B cell (primary cell): Measurements from ENCODE around the gene HCK. TPM values are rescaled to one million over a fixed set of nuclear protein-coding genes. Genes with fewer than 3 reads are reported as not detected.

ENCODE experiments used
- ATAC-seq: fragments of 200-7000 bp; cut with Tn5 transposase; one replicate; pipeline ENCODE4 v1.10.0; 2021; ENCODE audit warnings: low read depth, mild to moderate bottlenecking, moderate number of reproducible peaks, moderate library complexity
- CTCF ChIA-PET: fragments of 350-600 bp; sonication (Branson Sonifier 250); formaldehyde crosslinking; loops from one replicate; lab custom pipeline; 2021; ENCODE audit warnings: antibody characterized with exemption, inconsistent platforms; lab: Charles Lee
- POLR2A ChIA-PET: fragments of 350-600 bp; sonication (Branson Sonifier 250); formaldehyde crosslinking; loops from one replicate; lab custom pipeline; 2021; ENCODE audit warnings: antibody characterized with exemption; lab: Charles Lee
- DNase-seq: peaks from one replicate; pipeline ENCODE4 v3.0.0; 2013
- H2AFZ ChIP-seq: 2 replicates; pipeline ENCODE4 v1.6.1; 2012; ENCODE audit warnings: mild to moderate bottlenecking, low read depth, low read length; ENCODE audit not compliant: insufficient read depth, poor library complexity, severe bottlenecking
- H3K27ac ChIP-seq, 2 donors: 1 replicate in 1 of 2; 2 replicates in 1 of 2; pipeline ENCODE4 v1.5.1; 2012 to 2013; ENCODE audit warnings: low read length in 2 of 2, mild to moderate bottlenecking in 2 of 2, moderate library complexity in 1 of 2
- H3K27me3 ChIP-seq, 4 experiments: fragments of 200-600 bp in 1 of 4; sonication (generic) in 1 of 4; replicated peaks in 1 of 4; 1 replicate in 2 of 4; 2 replicates in 2 of 4; pipeline versions ENCODE4 v1.6.1 to v1.7.0; 2013 to 2016; ENCODE audit warnings: low read length in 3 of 4, mild to moderate bottlenecking in 2 of 4, mixed read lengths in 1 of 4, moderate library complexity in 1 of 4; ENCODE audit not compliant: insufficient read depth in 4 of 4, control insufficient read depth in 3 of 4; ENCODE audit errors: control extremely low read depth in 1 of 4
- H3K36me3 ChIP-seq, 2 experiments: replicated peaks in 1 of 2; 1 replicate in 1 of 2; 2 replicates in 1 of 2; pipeline versions ENCODE4 v1.6.1 to v1.7.1; 2013; ENCODE audit warnings: low read length in 1 of 2; ENCODE audit not compliant: insufficient read depth in 2 of 2, control insufficient read depth in 1 of 2; ENCODE audit errors: control extremely low read depth in 1 of 2, extremely low read depth in 1 of 2
- H3K4me1 ChIP-seq, 2 donors: fragments of 200-600 bp in 1 of 2; sonication (generic) in 1 of 2; 1 replicate in 1 of 2; 2 replicates in 1 of 2; pipeline versions ENCODE4 v1.5.1 to v1.6.1; 2013 to 2017; ENCODE audit warnings: low read length in 2 of 2; ENCODE audit not compliant: control insufficient read depth in 2 of 2, insufficient read depth in 2 of 2
- H3K4me2 ChIP-seq: replicated peaks from 2 replicates; pipeline ENCODE3; 2012; ENCODE audit warnings: mild to moderate bottlenecking, low read depth, low read length; ENCODE audit not compliant: poor library complexity, severe bottlenecking
- H3K4me3 ChIP-seq, 5 experiments: fragments of 200-600 bp in 1 of 5; sonication (generic) in 1 of 5; 1 replicate in 3 of 5; 2 replicates in 2 of 5; pipeline versions ENCODE4 v1.5.1 to v1.7.0; 2011 to 2016; ENCODE audit warnings: low read length in 4 of 5, mild to moderate bottlenecking in 4 of 5, low read depth in 2 of 5, control low read depth in 1 of 5, moderate library complexity in 1 of 5; ENCODE audit not compliant: insufficient read depth in 1 of 5; ENCODE audit errors: control extremely low read depth in 1 of 5, extremely low read depth in 1 of 5
- H3K79me2 ChIP-seq: fragments of 200-600 bp; sonication (generic); one replicate; pipeline ENCODE4 v1.6.0; 2016; ENCODE audit warnings: low read length; ENCODE audit not compliant: control insufficient read depth, insufficient read depth
- H3K9ac ChIP-seq: fragments of 200-600 bp; sonication (generic); 2 replicates; pipeline ENCODE4 v1.6.1; 2017; ENCODE audit warnings: mild to moderate bottlenecking, low read length, moderate library complexity
- H3K9me3 ChIP-seq, 3 donors: one replicate each; pipeline versions ENCODE4 v1.6.1 to v1.7.1; 2013; ENCODE audit warnings: low read length in 2 of 3; ENCODE audit not compliant: control insufficient read depth in 2 of 3, insufficient read depth in 1 of 3; ENCODE audit errors: control extremely low read depth in 1 of 3
- H4K20me1 ChIP-seq: 2 replicates; pipeline ENCODE4 v1.6.0; 2012; ENCODE audit warnings: mild to moderate bottlenecking, low read length; ENCODE audit not compliant: insufficient read depth, control insufficient read depth, poor library complexity, severe bottlenecking
- H3K27ac Mint-ChIP-seq: one replicate; pipeline ENCODE4 v1.8.0; 2021; ENCODE audit warnings: mixed read lengths
- H3K27me3 Mint-ChIP-seq: one replicate; pipeline ENCODE4 v1.8.0; 2021; ENCODE audit warnings: mixed read lengths
- H3K4me1 Mint-ChIP-seq: one replicate; pipeline ENCODE4 v1.8.0; 2021; ENCODE audit warnings: mixed read lengths
- H3K4me3 Mint-ChIP-seq: one replicate; pipeline ENCODE4 v1.8.0; 2021; ENCODE audit warnings: mixed read lengths
- H3K9me3 Mint-ChIP-seq: one replicate; pipeline ENCODE4 v1.8.0; 2022; ENCODE audit warnings: mixed read lengths; ENCODE audit not compliant: insufficient read depth
- CTCF ChIP-seq: fragments of 200-600 bp; IDR thresholded peaks from one replicate; pipeline ENCODE4 v1.8.0; 2022; ENCODE audit warnings: antibody characterized with exemption, mild to moderate bottlenecking
- EZH2 ChIP-seq: IDR thresholded peaks from 2 replicates; pipeline ENCODE4 v1.6.1; 2012; ENCODE audit warnings: borderline replicate concordance, low read depth, mild to moderate bottlenecking, moderate library complexity, low read length; ENCODE audit not compliant: insufficient read depth, poor library complexity, severe bottlenecking
- WGBS: methylation state at CpG from one replicate; pipeline ENCODE4 v1.1.5; 2013; ENCODE audit warnings: missing lambda C conversion rate; ENCODE audit not compliant: insufficient coverage; 5-methylcytosine and 5-hydroxymethylcytosine counted together
- intact Hi-C: fragments of 100-400 bp; cut with micrococcal nuclease; formaldehyde crosslinking; loops from one replicate; pipeline ENCODE4 v1.10.0; 2022
- polyA plus RNA-seq: library from polyadenylated mRNA; depleted of rRNA; stranded (reverse); fragments of >200 nt; gene quantifications from 2 replicates; pipeline ENCODE4 v1.2.3, GENCODE V29; 2012
- total RNA-seq, 2 donors: library from RNA; stranded (reverse); fragments of 120-200 nt in 1 of 2; gene quantifications; 1 replicate in 1 of 2; 2 replicates in 1 of 2; pipeline versions ENCODE4 v1.2.3 to v1.2.4, GENCODE V29; 2013 to 2022

HCK gene
- total and polyA plus RNA-seq, 2 donors (not counting 1 experiment from before 2014, with no cell fraction given): 33.3 to 48.6 TPM

DNA sequence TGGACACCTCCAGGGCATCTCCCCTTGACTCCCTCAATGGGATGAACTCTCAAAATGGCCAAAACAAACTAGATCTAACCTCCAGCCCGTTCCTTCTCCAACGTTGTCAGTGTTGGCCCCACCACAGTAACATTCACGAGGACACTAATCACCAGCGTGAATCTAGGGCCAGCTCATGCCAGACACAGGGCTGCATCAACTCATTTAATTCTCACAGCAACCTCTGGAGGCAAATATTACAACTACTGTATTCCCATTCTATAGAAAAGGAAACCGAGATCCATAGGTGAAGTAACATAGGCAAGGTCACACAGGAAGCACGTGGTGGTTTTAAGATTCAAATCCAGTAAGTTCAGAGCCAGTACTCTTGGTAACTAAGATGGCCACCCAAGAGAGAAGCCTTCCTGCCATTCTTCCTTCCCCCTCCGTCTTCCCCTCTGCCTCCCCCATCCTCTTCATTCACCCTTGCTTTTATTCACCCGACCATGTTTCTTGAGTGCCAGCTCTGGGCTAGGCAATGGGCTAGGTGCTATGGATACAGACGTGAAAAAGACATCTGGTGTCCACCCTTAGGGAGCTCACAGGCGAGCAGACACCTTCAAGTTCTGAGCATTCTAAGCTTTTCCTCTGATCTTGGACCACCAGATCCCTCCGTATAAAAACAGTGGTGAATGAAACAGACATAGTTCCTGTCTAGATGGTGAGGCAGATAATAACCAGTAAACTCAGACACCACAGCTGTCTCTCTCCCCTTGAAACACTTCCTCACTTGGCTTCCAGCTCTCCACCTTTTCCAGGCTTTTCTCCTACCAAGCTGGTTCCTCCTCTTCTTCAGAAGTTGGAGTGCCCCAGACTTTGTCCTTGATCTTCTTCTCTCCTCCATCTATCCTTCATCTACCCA is 32.2 kb upstream of the HCK start:
- CTCF ChIA-PET: interaction anchor here (1.2 to 2.2 kb wide), 3 partner anchors 11 to 167 kb away, joined by 3 to 26 read pairs (median 4); partner anchors contain the start of gene PDRG1
- H3K27ac Mint-ChIP-seq: no peak overlapping the region
- peaks cover 0 to 69% (median 30%) of the 10 kb centered on the region in 4 experiments for H3K27me3 ChIP-seq

More for the DNA sequence above, 32.2 kb upstream of the HCK start:
- Histone ChIP-seq H3K9me3 (peaks cover 0 to 4% (median 0%) of the 10 kb centered on the region in 3 donors), H3K4me2 (peak overlapping the region; percentile 97), H3K4me1 (peaks cover 15 to 21% of the 10 kb centered on the region in 2 donors), H4K20me1 (no peaks in the 10 kb centered on the region), H3K36me3 (no peaks in the 10 kb centered on the region), H3K79me2 (no peaks in the 10 kb centered on the region), H3K4me3 (peak overlapping the region in 1 of 5 experiments; percentile 69), H2AFZ (peak overlapping the region; percentile 75), H3K27ac (no peak overlapping the region), H3K9ac (no peak overlapping the region)
- POLR2A ChIA-PET: no interaction called here
- Mint-ChIP-seq H3K4me1 (peaks cover 24% of the 10 kb centered on the region), H3K9me3 (no peaks in the 10 kb centered on the region), H3K27me3 (peaks cover 72% of the 10 kb centered on the region), H3K4me3 (peak overlapping the region; percentile 94)
- WGBS: 12% methylated on average over 5 of the region's 11 CpGs
- no peak for TF ChIP-seq EZH2
- TF ChIP-seq CTCF: no peak
- ATAC-seq (no peak), DNase-seq (no peak)
- intact Hi-C loops: loop anchor here (5.0 kb wide), 2 partner anchors 72 to 168 kb away; no protein-coding TSS in a partner anchor
